Liver (tissue), 9 donors: ENCODE results near the gene NUP50. TPM values are rescaled to one million over a fixed set of nuclear protein-coding genes. Genes with fewer than 3 reads are reported as not detected.

Experiments
- DNase-seq: peaks from one replicate; pipeline ENCODE4 v3.0.0-alpha.2; 2017; ENCODE audit warnings: low spot score
- H3K27ac ChIP-seq, 2 donors: one replicate each; pipeline ENCODE4 v1.7.0; 2013; ENCODE audit warnings: inconsistent platforms in 2 of 2, low read length in 2 of 2, control low read depth in 1 of 2, low read depth in 1 of 2, mild to moderate bottlenecking in 1 of 2
- H3K27me3 ChIP-seq, 4 donors: one replicate each; pipeline versions ENCODE4 v1.6.1 to v1.7.0; 2013; ENCODE audit warnings: low read length in 3 of 4, inconsistent platforms in 1 of 4, mild to moderate bottlenecking in 1 of 4, moderate library complexity in 1 of 4; ENCODE audit not compliant: control insufficient read depth in 4 of 4, insufficient read depth in 4 of 4
- H3K36me3 ChIP-seq, 4 donors: one replicate each; pipeline versions ENCODE4 v1.6.1 to v1.7.0; 2013; ENCODE audit warnings: low read length in 3 of 4, mild to moderate bottlenecking in 3 of 4, low read depth in 1 of 4, moderate library complexity in 1 of 4; ENCODE audit not compliant: control insufficient read depth in 4 of 4, insufficient read depth in 3 of 4
- H3K4me1 ChIP-seq, 4 donors: one replicate each; pipeline versions ENCODE4 v1.6.1 to v1.7.0; 2013; ENCODE audit warnings: low read length in 3 of 4, mild to moderate bottlenecking in 3 of 4, moderate library complexity in 1 of 4; ENCODE audit not compliant: control insufficient read depth in 4 of 4, insufficient read depth in 4 of 4
- H3K4me3 ChIP-seq, 3 donors: one replicate each; pipeline versions ENCODE4 v1.6.1 to v1.7.0; 2013; ENCODE audit warnings: low read length in 3 of 3, control low read depth in 1 of 3, low read depth in 1 of 3, mild to moderate bottlenecking in 1 of 3
- H3K9ac ChIP-seq, 2 donors: one replicate each; pipeline ENCODE4 v1.7.0; 2013; ENCODE audit warnings: low read length in 2 of 2, mild to moderate bottlenecking in 2 of 2, moderate library complexity in 2 of 2, control low read depth in 1 of 2, low read depth in 1 of 2
- H3K9me3 ChIP-seq, 4 donors: one replicate each; pipeline versions ENCODE4 v1.6.1 to v1.7.0; 2013; ENCODE audit warnings: low read length in 3 of 4; ENCODE audit not compliant: control insufficient read depth in 4 of 4
- CTCF ChIP-seq: fragments of 150-350 bp; IDR thresholded peaks from 2 replicates; pipeline ENCODE4 v1.5.1; 2017; ENCODE audit warnings: improper control_type of control experiment, low read depth, low read length; ENCODE audit not compliant: missing input control
- EGR1 ChIP-seq, 2 donors: IDR thresholded peaks; 2 replicates each; pipeline ENCODE4 v1.6.1; 2016 to 2018; ENCODE audit warnings: antibody characterized with exemption in 2 of 2, low read depth in 2 of 2
- FOXA1 ChIP-seq: IDR thresholded peaks from 2 replicates; pipeline ENCODE4 v1.6.1; 2016; ENCODE audit warnings: antibody characterized with exemption
- FOXA2 ChIP-seq: IDR thresholded peaks from 2 replicates; pipeline ENCODE4 v1.6.1; 2016; ENCODE audit warnings: antibody characterized with exemption
- GABPA ChIP-seq, 2 donors: IDR thresholded peaks in 1 of 2; conservative IDR thresholded peaks in 1 of 2; 2 replicates each; pipeline ENCODE4 v1.6.1; 2016; ENCODE audit warnings: antibody characterized with exemption in 2 of 2, mild to moderate bottlenecking in 1 of 2, moderate library complexity in 1 of 2
- HNF4A ChIP-seq, 2 donors: conservative IDR thresholded peaks; 2 replicates each; pipeline ENCODE4 v1.6.1; 2016; ENCODE audit warnings: antibody characterized with exemption in 2 of 2, mild to moderate bottlenecking in 2 of 2
- HNF4G ChIP-seq: IDR thresholded peaks from 2 replicates; pipeline ENCODE4 v1.6.1; 2016; ENCODE audit warnings: antibody characterized with exemption
- JUND ChIP-seq, 2 donors: IDR thresholded peaks; 2 replicates each; pipeline ENCODE4 v1.6.1; 2016; ENCODE audit warnings: antibody characterized with exemption in 2 of 2
- NR2F2 ChIP-seq: IDR thresholded peaks from 2 replicates; pipeline ENCODE4 v1.6.1; 2016; ENCODE audit warnings: antibody characterized with exemption
- RAD21 ChIP-seq, 2 donors: IDR thresholded peaks; 2 replicates each; pipeline ENCODE4 v1.6.1; 2016; ENCODE audit warnings: antibody characterized with exemption in 2 of 2, mild to moderate bottlenecking in 2 of 2
- REST ChIP-seq: IDR thresholded peaks from 2 replicates; pipeline ENCODE4 v1.6.1; 2016; ENCODE audit warnings: antibody characterized with exemption, mild to moderate bottlenecking
- RXRA ChIP-seq, 2 donors: IDR thresholded peaks; 2 replicates each; pipeline ENCODE4 v1.6.1; 2017 to 2018; ENCODE audit warnings: antibody characterized with exemption in 2 of 2, mild to moderate bottlenecking in 1 of 2
- SP1 ChIP-seq: IDR thresholded peaks from 2 replicates; pipeline ENCODE4 v1.6.1; 2018; ENCODE audit warnings: antibody characterized with exemption, mild to moderate bottlenecking
- TAF1 ChIP-seq: conservative IDR thresholded peaks from 2 replicates; pipeline ENCODE4 v1.6.1; 2016; ENCODE audit warnings: antibody characterized with exemption, mild to moderate bottlenecking
- YY1 ChIP-seq: IDR thresholded peaks from 2 replicates; pipeline ENCODE4 v1.6.1; 2016; ENCODE audit warnings: antibody characterized with exemption, mild to moderate bottlenecking
- WGBS: extraction: QIAGEN DNeasy Blood & Tissue Kit; methylation state at CpG from one replicate; pipeline ENCODE4 v1.1.7; 2013; 5-methylcytosine and 5-hydroxymethylcytosine counted together
- polyA plus RNA-seq, 2 donors: library from polyadenylated mRNA; stranded (reverse) in 1 of 2; unstranded in 1 of 2; fragments of 200-250 nt in 1 of 2; fragments of >200 nt in 1 of 2; fragmentation: Nextera tagmentation in 1 of 2; extraction: Ambion mirVana in 1 of 2; gene quantifications; one replicate each; pipeline versions ENCODE4 v1.2.1 to v1.2.3, GENCODE V29; 2013 to 2015
- total RNA-seq, 2 donors: library from RNA; depleted of rRNA; stranded (reverse); fragments of >200 nt; gene quantifications; one replicate each; pipeline ENCODE4 v1.2.3, GENCODE V29; 2014
- TF ChIP-seq, protein P1 (sequence below): IDR thresholded peaks from 2 replicates; pipeline ENCODE4 v1.6.1; 2016; ENCODE audit warnings: antibody characterized with exemption
- TF ChIP-seq, protein P2 (sequence below): IDR thresholded peaks from 2 replicates; pipeline ENCODE4 v1.6.1; 2016; ENCODE audit warnings: antibody characterized with exemption
- TF ChIP-seq, protein P3 (sequence below): IDR thresholded peaks from 2 replicates; pipeline ENCODE4 v1.6.1; 2016; ENCODE audit warnings: antibody characterized with exemption
- donor health status: healthy.
- donor health status: healthy.
- donor health status: healthy.
- donor health status: healthy.
- donor health status: healthy.

Gene NUP50
- total and polyA plus RNA-seq, 4 donors = 8.7 to 48.2 (median 24.8) TPM

DNA sequence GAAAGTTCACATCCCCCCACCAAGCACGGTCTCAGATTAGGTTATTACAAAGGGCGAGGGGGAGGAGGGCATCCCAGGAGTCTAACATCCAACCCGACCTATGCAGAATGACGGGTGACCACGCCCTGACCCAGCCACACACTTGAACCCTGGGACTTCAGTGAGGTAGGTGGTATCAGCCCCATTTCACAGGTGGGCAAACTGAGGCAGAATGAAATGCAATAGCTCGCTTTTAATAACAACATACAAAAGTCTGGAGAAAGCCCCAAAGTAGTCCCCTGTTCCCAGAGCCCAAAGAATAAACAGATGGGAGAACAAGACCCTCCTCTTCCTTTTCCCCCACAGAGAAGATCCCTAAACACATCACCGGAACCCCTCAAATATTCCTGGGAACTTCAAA, 31.9 kb downstream of the NUP50 start:
- Histone ChIP-seq H3K36me3 (peaks cover 7 to 42% (median 21%) of the 10 kb centered on the region in 4 donors), H3K27ac (no peak overlapping the region), H3K9ac (no peak overlapping the region), H3K4me3 (no peak overlapping the region), H3K4me1 (no peaks in the 10 kb centered on the region), H3K9me3 (no peaks in the 10 kb centered on the region), H3K27me3 (no peaks in the 10 kb centered on the region)
- 93% methylated on average over 7 of the region's 7 CpGs for WGBS
- DNase-seq = no peak
- TF ChIP-seq REST = no peak
- TF ChIP-seq JUND (IDR thresholded peaks at IDR 0.05) = no peak
- no peak for TF ChIP-seq NR2F2
- TF ChIP-seq GABPA (IDR thresholded peaks at IDR 0.05 in 1 of 2, conservative IDR thresholded peaks at IDR 0.05 in 1 of 2) = no peak
- no peak for TF ChIP-seq SP1
- no peak for TF ChIP-seq RAD21 (IDR thresholded peaks at IDR 0.05)
- TF ChIP-seq TAF1 = no peak
- TF ChIP-seq CTCF = no peak
- TF ChIP-seq, protein P1, sequence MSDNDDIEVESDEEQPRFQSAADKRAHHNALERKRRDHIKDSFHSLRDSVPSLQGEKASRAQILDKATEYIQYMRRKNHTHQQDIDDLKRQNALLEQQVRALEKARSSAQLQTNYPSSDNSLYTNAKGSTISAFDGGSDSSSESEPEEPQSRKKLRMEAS = no peak
- no peak for TF ChIP-seq FOXA1
- TF ChIP-seq, protein P2, sequence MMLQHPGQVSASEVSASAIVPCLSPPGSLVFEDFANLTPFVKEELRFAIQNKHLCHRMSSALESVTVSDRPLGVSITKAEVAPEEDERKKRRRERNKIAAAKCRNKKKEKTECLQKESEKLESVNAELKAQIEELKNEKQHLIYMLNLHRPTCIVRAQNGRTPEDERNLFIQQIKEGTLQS = no peak
- TF ChIP-seq YY1 = no peak
- no peak for TF ChIP-seq HNF4G
- TF ChIP-seq FOXA2 = no peak
- TF ChIP-seq HNF4A (conservative IDR thresholded peaks at IDR 0.05) = no peak
- TF ChIP-seq, protein P3, sequence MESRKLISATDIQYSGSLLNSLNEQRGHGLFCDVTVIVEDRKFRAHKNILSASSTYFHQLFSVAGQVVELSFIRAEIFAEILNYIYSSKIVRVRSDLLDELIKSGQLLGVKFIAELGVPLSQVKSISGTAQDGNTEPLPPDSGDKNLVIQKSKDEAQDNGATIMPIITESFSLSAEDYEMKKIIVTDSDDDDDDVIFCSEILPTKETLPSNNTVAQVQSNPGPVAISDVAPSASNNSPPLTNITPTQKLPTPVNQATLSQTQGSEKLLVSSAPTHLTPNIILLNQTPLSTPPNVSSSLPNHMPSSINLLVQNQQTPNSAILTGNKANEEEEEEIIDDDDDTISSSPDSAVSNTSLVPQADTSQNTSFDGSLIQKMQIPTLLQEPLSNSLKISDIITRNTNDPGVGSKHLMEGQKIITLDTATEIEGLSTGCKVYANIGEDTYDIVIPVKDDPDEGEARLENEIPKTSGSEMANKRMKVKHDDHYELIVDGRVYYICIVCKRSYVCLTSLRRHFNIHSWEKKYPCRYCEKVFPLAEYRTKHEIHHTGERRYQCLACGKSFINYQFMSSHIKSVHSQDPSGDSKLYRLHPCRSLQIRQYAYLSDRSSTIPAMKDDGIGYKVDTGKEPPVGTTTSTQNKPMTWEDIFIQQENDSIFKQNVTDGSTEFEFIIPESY = no peak
- no peak for TF ChIP-seq EGR1 (IDR thresholded peaks at IDR 0.05; ENCODE audit: low read depth in 2 of 2)
- TF ChIP-seq RXRA (IDR thresholded peaks at IDR 0.05) = no peak

- Histone ChIP-seq H3K9me3 (no peaks in the 10 kb centered on the region), H3K27ac (no peak overlapping the region), H3K4me1 (no peaks in the 10 kb centered on the region), H3K9ac (no peak overlapping the region), H3K36me3 (peaks cover 7 to 49% (median 22%) of the 10 kb centered on the region in 4 donors), H3K4me3 (no peak overlapping the region), H3K27me3 (no peaks in the 10 kb centered on the region)
- TF ChIP-seq NR2F2 = no peak
- no peak for DNase-seq
- 96% methylated on average over 16 of the region's 16 CpGs for WGBS
Measured at GRCh38 chr22:45196308-45196707, 32.6 kb downstream of the NUP50 start.
